Naive thymus-derived CD4-positive, alpha-beta T cell (primary cell): ENCODE measurements around the gene LACTBL1. TPM values are rescaled to one million over a fixed set of nuclear protein-coding genes. Genes with fewer than 3 reads are reported as not detected.

Experiments used
- ATAC-seq: fragments of 150-1000 bp; cut with Tn5 transposase; 2 replicates; pipeline ENCODE4 v1.10.0; 2021; ENCODE audit warnings: mild to moderate bottlenecking, moderate library complexity
- CTCF ChIA-PET: fragments of 350-600 bp; sonication (Branson Sonifier 250); formaldehyde crosslinking; loops from one replicate; lab custom pipeline; 2021; ENCODE audit warnings: antibody characterized with exemption; lab: Charles Lee
- POLR2A ChIA-PET: fragments of 350-600 bp; sonication (Branson Sonifier 250); formaldehyde crosslinking; loops from one replicate; lab custom pipeline; 2021; ENCODE audit warnings: antibody characterized with exemption, inconsistent platforms; lab: Charles Lee
- DNase-seq, 9 donors: peaks; one replicate each; pipeline versions ENCODE4 v3.0.0 to v3.0.0-alpha.2; 2020 to 2022; ENCODE audit warnings: mixed read lengths in 1 of 9
- H3K27ac ChIP-seq: one replicate; pipeline ENCODE4 v1.7.0; 2013; ENCODE audit warnings: mild to moderate bottlenecking, low read depth, low read length, moderate library complexity
- H3K27me3 ChIP-seq, 2 donors: one replicate each; pipeline ENCODE4 v1.7.0; 2013; ENCODE audit warnings: low read length in 2 of 2, mild to moderate bottlenecking in 2 of 2, moderate library complexity in 2 of 2; ENCODE audit not compliant: control insufficient read depth in 2 of 2, insufficient read depth in 2 of 2
- H3K36me3 ChIP-seq, 3 experiments: 1 replicate in 2 of 3; 2 replicates in 1 of 3; pipeline ENCODE4 v1.7.0; 2013; ENCODE audit warnings: low read length in 3 of 3, mild to moderate bottlenecking in 3 of 3, moderate library complexity in 1 of 3; ENCODE audit not compliant: insufficient read depth in 3 of 3, control insufficient read depth in 2 of 3
- H3K4me1 ChIP-seq, 2 donors: one replicate each; pipeline ENCODE4 v1.7.0; 2013; ENCODE audit warnings: low read length in 2 of 2, mild to moderate bottlenecking in 2 of 2, moderate library complexity in 1 of 2; ENCODE audit not compliant: control insufficient read depth in 2 of 2, insufficient read depth in 2 of 2
- H3K4me3 ChIP-seq: 2 replicates; pipeline ENCODE4 v1.7.0; 2013; ENCODE audit warnings: mild to moderate bottlenecking, low read length
- H3K9me3 ChIP-seq, 3 experiments: 1 replicate in 2 of 3; 2 replicates in 1 of 3; pipeline ENCODE4 v1.7.0; 2013; ENCODE audit warnings: low read length in 3 of 3; ENCODE audit not compliant: control insufficient read depth in 2 of 3
- H3K27ac Mint-ChIP-seq, 9 donors: one replicate each; pipeline ENCODE4 v1.8.0; 2020 to 2022; ENCODE audit warnings: mixed read lengths in 9 of 9, mild to moderate bottlenecking in 8 of 9, moderate library complexity in 5 of 9, inconsistent platforms in 2 of 9
- H3K27me3 Mint-ChIP-seq, 5 donors: one replicate each; pipeline ENCODE4 v1.8.0; 2021 to 2022; ENCODE audit warnings: mixed read lengths in 5 of 5, mild to moderate bottlenecking in 1 of 5
- H3K36me3 Mint-ChIP-seq, 5 donors: one replicate each; pipeline ENCODE4 v1.8.0; 2020 to 2022; ENCODE audit warnings: mixed read lengths in 5 of 5, mild to moderate bottlenecking in 3 of 5, inconsistent platforms in 1 of 5
- H3K4me1 Mint-ChIP-seq, 7 donors: one replicate each; pipeline ENCODE4 v1.8.0; 2020 to 2022; ENCODE audit warnings: mixed read lengths in 7 of 7, mild to moderate bottlenecking in 3 of 7, inconsistent platforms in 1 of 7
- H3K4me3 Mint-ChIP-seq, 10 donors: one replicate each; pipeline ENCODE4 v1.8.0; 2020 to 2022; ENCODE audit warnings: mild to moderate bottlenecking in 10 of 10, mixed read lengths in 10 of 10, moderate library complexity in 6 of 10, inconsistent platforms in 2 of 10
- H3K9me3 Mint-ChIP-seq, 11 donors: one replicate each; pipeline ENCODE4 v1.8.0; 2020 to 2022; ENCODE audit warnings: mixed read lengths in 11 of 11, mild to moderate bottlenecking in 4 of 11, inconsistent platforms in 1 of 11, moderate library complexity in 1 of 11
- intact Hi-C, 2 donors: fragments of 100-400 bp; cut with micrococcal nuclease; formaldehyde crosslinking; loops; one replicate each; pipeline ENCODE4 v1.15.1; 2023
- polyA plus RNA-seq, 2 donors: library from polyadenylated mRNA; unstranded; fragments of 300-500 nt; fragmentation: Illumina TruSeq; gene quantifications; one replicate each; pipeline ENCODE4 v1.2.3, GENCODE V29; 2021
- total RNA-seq, 6 experiments: library from RNA in 5 of 6; stranded (reverse) in 5 of 6; gene quantifications; 1 replicate in 5 of 6; 2 replicates in 1 of 6; pipeline ENCODE4 v1.2.3 and lab custom pipeline; 2021 to 2026

The LACTBL1 gene
- total and polyA plus RNA-seq, 7 experiments from 2014 or later, result not detected

GRCh38 chr1:22906968-22907367 lies 65.7 kb downstream of the LACTBL1 start:
- ChIA-PET CTCF (no interaction called here), POLR2A (no interaction called here)
- no peaks in the 10 kb centered on the region for H3K27me3 ChIP-seq
- Mint-ChIP-seq H3K4me3 (no peak overlapping the region), H3K4me1 (no peaks in the 10 kb centered on the region), H3K27ac (no peak overlapping the region), H3K9me3 (no peaks in the 10 kb centered on the region), H3K27me3 (peaks cover 0 to 11% (median 0%) of the 10 kb centered on the region in 5 donors), H3K36me3 (no peaks in the 10 kb centered on the region)
- no peak overlapping the region for H3K4me3 ChIP-seq
- no peaks in the 10 kb centered on the region for H3K36me3 ChIP-seq
- DNase-seq (no peak), ATAC-seq (no peak)
- H3K9me3 ChIP-seq, result no peaks in the 10 kb centered on the region
- H3K27ac ChIP-seq, result no peak overlapping the region
- no peaks in the 10 kb centered on the region for H3K4me1 ChIP-seq
- intact Hi-C loops, result no loop called here

- H3K4me1 Mint-ChIP-seq, result no peaks in the 10 kb centered on the region
- no peaks in the 10 kb centered on the region for H3K36me3 Mint-ChIP-seq
- DNase-seq (no peak), ATAC-seq (no peak)
- intact Hi-C loops, result no loop called here
- H3K4me3 Mint-ChIP-seq, result no peak overlapping the region
- no peak overlapping the region for H3K27ac ChIP-seq
- peaks cover 1 to 24% (median 8%) of the 10 kb centered on the region in 5 donors for H3K27me3 Mint-ChIP-seq
- H3K4me3 ChIP-seq, result no peak overlapping the region
- ChIA-PET CTCF (no interaction called here), POLR2A (no interaction called here)
- no peaks in the 10 kb centered on the region for H3K4me1 ChIP-seq
- peaks cover 0 to under 1% (median 0%) of the 10 kb centered on the region in 11 donors for H3K9me3 Mint-ChIP-seq
- H3K36me3 ChIP-seq, result no peaks in the 10 kb centered on the region
- no peaks in the 10 kb centered on the region for H3K9me3 ChIP-seq
- H3K27ac Mint-ChIP-seq, result no peak overlapping the region
- H3K27me3 ChIP-seq, result no peaks in the 10 kb centered on the region
Measured at GRCh38 chr1:22903113-22903512, 69.6 kb downstream of the LACTBL1 start.

Other genes starting within 250 kb of the LACTBL1 start
- gene TEX46, start 43.0 kb upstream of the LACTBL1 start, total RNA-seq, result 1 to 10 TPM in 2 of 5 experiments, not detected in 3; 1.1 to 1.5 TPM
- not detected for gene TEX46, start 43.0 kb upstream of the LACTBL1 start, polyA plus RNA-seq
- 10 to 100 TPM; 40.6 to 56.0 (median 47.7) TPM for gene KDM1A, start 46.6 kb upstream of the LACTBL1 start, total RNA-seq
- gene KDM1A, start 46.6 kb upstream of the LACTBL1 start, polyA plus RNA-seq, result 10 to 100 TPM; 48.4 to 62.1 TPM
- 10 to 100 TPM; 14.8 to 22.9 (median 16.9) TPM for gene LUZP1, start 196.0 kb upstream of the LACTBL1 start, total RNA-seq
- gene LUZP1, start 196.0 kb upstream of the LACTBL1 start, polyA plus RNA-seq, result 10 to 100 TPM; 12.6 to 24.7 TPM
- not detected for gene HTR1D, start 244.6 kb upstream of the LACTBL1 start, total RNA-seq
- gene HTR1D, start 244.6 kb upstream of the LACTBL1 start, polyA plus RNA-seq, result not detected